SU-DHL-6 (cell line): ENCODE measurements around the gene WIPF3.

ENCODE experiments used
- CTCF ChIP-seq: fragments of 200-600 bp; sonication (generic); IDR thresholded peaks from one replicate; pipeline ENCODE4 v1.5.1; 2017; ENCODE audit warnings: antibody characterized with exemption, mild to moderate bottlenecking, low read length, moderate library complexity; ENCODE audit not compliant: insufficient read depth, poor library complexity, severe bottlenecking
- EZH2phosphoT487 ChIP-seq: fragments of 200-600 bp; sonication (generic), shearing (Covaris generic); conservative IDR thresholded peaks from 2 replicates; pipeline ENCODE4 v1.6.1; 2018; ENCODE audit warnings: mild to moderate bottlenecking, antibody characterized with exemption, low read length, moderate library complexity, mixed read lengths

GRCh38 chr7:29957521-29958310 is 151.4 kb downstream of the WIPF3 start:
- TF ChIP-seq CTCF (no peak), EZH2phosphoT487 (no peak)
